ENCODE data around the gene LARGE2.

Gene LARGE2

GRCh38 chr11:45922425-45923082 lies at the start of gene LARGE2:
Gene LARGE2, plus strand, starts transcription at chr11:45922656. Its CDS starts 227 bp downstream, at chr11:45922883.
- DNase-seq: no peak

- DNase-seq: no peak
These were observed 46.1 kb upstream of the LARGE2 start for GRCh38 chr11:45876401-45876800.

GRCh38 chr11:45877221-45877620 lies 45.2 kb upstream of the LARGE2 start:
- DNase-seq: no peak

GRCh38 chr11:45877845-45878244 lies 44.6 kb upstream of the LARGE2 start:
- no peak for DNase-seq

- DNase-seq: no peak
These were observed 42.4 kb upstream of the LARGE2 start for GRCh38 chr11:45879803-45880686.

- no peak for DNase-seq
These were observed 41.5 kb upstream of the LARGE2 start for GRCh38 chr11:45880772-45881570.

GRCh38 chr11:45881708-45882368 lies 40.6 kb upstream of the LARGE2 start:
- no peak for DNase-seq

- DNase-seq: no peak
These were observed 37.8 kb upstream of the LARGE2 start for GRCh38 chr11:45884596-45885185.

GRCh38 chr11:45885274-45885920 lies 37.1 kb upstream of the LARGE2 start, which contains the start of gene MAPK8IP1:
Gene MAPK8IP1, plus strand, starts transcription at chr11:45885651. Its CDS starts 170 bp downstream, at chr11:45885821.
- DNase-seq: peak; percentile 59 to 65

GRCh38 chr11:45885921-45886721 lies 36.3 kb upstream of the LARGE2 start:
- DNase-seq: no peak

GRCh38 chr11:45886816-45887520 lies 35.5 kb upstream of the LARGE2 start:
- no peak for DNase-seq

- DNase-seq: no peak
These were observed 34.9 kb upstream of the LARGE2 start for GRCh38 chr11:45887587-45887986.

- no peak for DNase-seq
These were observed 32.9 kb upstream of the LARGE2 start for GRCh38 chr11:45889555-45889954.

- DNase-seq: no peak
These were observed 32.5 kb upstream of the LARGE2 start for GRCh38 chr11:45889966-45890365.

GRCh38 chr11:45890886-45891550 lies 31.4 kb upstream of the LARGE2 start:
- DNase-seq: no peak

- no peak for DNase-seq
These were observed 29.6 kb upstream of the LARGE2 start for GRCh38 chr11:45892856-45893255.

- no peak for DNase-seq
These were observed 27.8 kb upstream of the LARGE2 start for GRCh38 chr11:45894555-45895247.

GRCh38 chr11:45895553-45896259 lies 26.8 kb upstream of the LARGE2 start:
- no peak for DNase-seq
